K562 (cell line): ENCODE measurements around the gene SLC16A5. TPM values are rescaled to one million over a fixed set of nuclear protein-coding genes. Genes with fewer than 3 reads are reported as not detected.

Experiments used
- ADNP ChIP-seq: fragments of 200-800 bp; sonication (Bioruptor generic); IDR thresholded peaks from 2 replicates; pipeline ENCODE4 v1.6.1; 2016; ENCODE audit warnings: missing genetic modification characterization, missing compliant biosample characterization
- ARID3B ChIP-seq: fragments of 250-450 bp; sonication (Bioruptor Pico); IDR thresholded peaks from 2 replicates; pipeline ENCODE4 v1.4.0; 2020; ENCODE audit warnings: borderline replicate concordance
- ATF1 ChIP-seq, 2 experiments: fragments of 450-650 bp in 1 of 2; IDR thresholded peaks; 2 replicates each; pipeline ENCODE4 v1.6.1; 2016; ENCODE audit warnings: missing compliant biosample characterization in 1 of 2, missing genetic modification characterization in 1 of 2
- BCOR ChIP-seq: fragments of 450-650 bp; IDR thresholded peaks from 2 replicates; pipeline ENCODE4 v1.6.1; 2016
- BRD9 ChIP-seq: fragments of 450-650 bp; IDR thresholded peaks from 2 replicates; pipeline ENCODE4 v1.6.1; 2018; ENCODE audit warnings: low read depth; ENCODE audit not compliant: partially characterized antibody
- CEBPG ChIP-seq, 3 experiments: fragments of 200-800 bp in 1 of 3; sonication (Bioruptor generic) in 1 of 3; sonication (generic) in 1 of 3; formaldehyde crosslinking in 1 of 3; IDR thresholded peaks in 2 of 3; conservative IDR thresholded peaks in 1 of 3; 2 replicates each; pipeline versions ENCODE4 v1.6.1 to v1.8.0; 2016 to 2022; ENCODE audit warnings: missing compliant biosample characterization in 2 of 3, missing genetic modification characterization in 2 of 3, mild to moderate bottlenecking in 1 of 3, missing genetic modification reagents in 1 of 3
- CHD1 ChIP-seq: fragments of 200-600 bp; sonication (generic); IDR thresholded peaks from one replicate; pipeline ENCODE4 v1.6.1; 2012; ENCODE audit warnings: mild to moderate bottlenecking, moderate library complexity, low read length, inconsistent platforms
- CHD4 ChIP-seq: fragments of 200-600 bp; sonication (generic); IDR thresholded peaks from 3 replicates; pipeline ENCODE4 v1.6.1; 2012; ENCODE audit warnings: low read depth, mild to moderate bottlenecking, mixed read lengths, low read length, inconsistent platforms; ENCODE audit not compliant: insufficient read depth, insufficient replicate concordance, poor library complexity, severe bottlenecking
- CXXC5 ChIP-seq: fragments of 250-450 bp; sonication (Bioruptor Pico); IDR thresholded peaks from 2 replicates; pipeline ENCODE4 v1.8.0; 2022; ENCODE audit warnings: inconsistent platforms, mild to moderate bottlenecking, moderate library complexity
- E2F5 ChIP-seq: sonication (generic); formaldehyde crosslinking; IDR thresholded peaks from 2 replicates; pipeline ENCODE4 v1.8.0; 2022; ENCODE audit warnings: mild to moderate bottlenecking, missing genetic modification reagents
- FOS ChIP-seq: IDR thresholded peaks from 3 replicates; pipeline ENCODE4 v1.6.1; 2011; ENCODE audit not compliant: insufficient read length; ENCODE audit errors: extremely low read depth
- JUNB ChIP-seq: fragments of 450-650 bp; formaldehyde crosslinking; conservative IDR thresholded peaks from 2 replicates; pipeline ENCODE4 v1.4.0; 2020; ENCODE audit warnings: mild to moderate bottlenecking
- LCOR ChIP-seq: sonication (generic); formaldehyde crosslinking; IDR thresholded peaks from 2 replicates; pipeline ENCODE4 v1.8.0; 2022; ENCODE audit warnings: mild to moderate bottlenecking, missing genetic modification reagents
- POLR3G ChIP-seq: IDR thresholded peaks from 2 replicates; pipeline ENCODE4 v1.6.1; 2011; ENCODE audit not compliant: insufficient read length, insufficient replicate concordance; ENCODE audit errors: extremely low read depth
- RBM39 ChIP-seq: fragments of 200-400 bp; formaldehyde crosslinking; optimal IDR thresholded peaks from 2 replicates; pipeline ENCODE3; 2018; ENCODE audit warnings: low read depth, low read length
- TBP ChIP-seq: optimal IDR thresholded peaks from 2 replicates; pipeline ENCODE3; 2011; ENCODE audit warnings: low read depth, low read length, improper control_type of control experiment
- TCF7 ChIP-seq: sonication (generic); IDR thresholded peaks from 2 replicates; pipeline ENCODE4 v1.6.1; 2016; ENCODE audit warnings: antibody characterized with exemption, borderline replicate concordance
- TRIM24 ChIP-seq, 2 experiments: fragments of 450-650 bp; IDR thresholded peaks; 2 replicates each; pipeline ENCODE4 v1.6.1; 2016
- U2AF2 ChIP-seq: fragments of 200-400 bp; formaldehyde crosslinking; optimal IDR thresholded peaks from 2 replicates; pipeline ENCODE3; 2017; ENCODE audit warnings: low read depth, mild to moderate bottlenecking, low read length
- ZFP36 ChIP-seq: fragments of 150-350 bp; IDR thresholded peaks from 2 replicates; pipeline ENCODE4 v1.6.1; 2018; ENCODE audit warnings: low read length, low read depth; ENCODE audit not compliant: partially characterized antibody
- ZNF408 ChIP-seq: fragments of 250-450 bp; sonication (Bioruptor Pico); IDR thresholded peaks from 2 replicates; pipeline ENCODE4 v1.4.0; 2020; ENCODE audit warnings: low read depth, mild to moderate bottlenecking, moderate library complexity
- ZNF740 ChIP-seq, 3 experiments: fragments of 200-800 bp in 1 of 3; sonication (Bioruptor generic) in 1 of 3; sonication (generic) in 1 of 3; formaldehyde crosslinking in 1 of 3; IDR thresholded peaks; 2 replicates each; pipeline versions ENCODE4 v1.6.1 to v1.8.0; 2016 to 2022; ENCODE audit warnings: mild to moderate bottlenecking in 2 of 3, missing compliant biosample characterization in 2 of 3, missing genetic modification characterization in 2 of 3, missing genetic modification reagents in 1 of 3
- ZNF764 ChIP-seq: fragments of 250-450 bp; sonication (Bioruptor Pico); IDR thresholded peaks from 2 replicates; pipeline ENCODE4 v1.4.0; 2020; ENCODE audit warnings: low read depth, mild to moderate bottlenecking, moderate library complexity
- polyA plus RNA-seq, 8 experiments: library from polyadenylated mRNA; depleted of rRNA in 4 of 8; stranded (reverse) in 5 of 8; unstranded in 3 of 8; fragments of >200 nt; fragmentation: Nextera tagmentation in 2 of 8; fragmentation: Illumina TruSeq in 1 of 8; extraction: Ambion mirVana in 2 of 8; extraction: Trizol in 1 of 8; gene quantifications; 2 replicates each; pipeline versions ENCODE4 v1.2.1 to v1.2.3, GENCODE V29; 2011 to 2014; ENCODE audit warnings: inconsistent platforms in 1 of 8, missing spikeins in 1 of 8
- total RNA-seq, 7 experiments: library from RNA; depleted of rRNA in 6 of 7; stranded (reverse); fragments of >200 nt in 6 of 7; fragmentation: Illumina TruSeq in 2 of 7; extraction: Trizol in 2 of 7; gene quantifications; 2 replicates each; pipeline versions ENCODE4 v1.2.1 to v1.2.3, GENCODE V29; 2011 to 2021; ENCODE audit warnings: low replicate concordance in 1 of 7
- TF ChIP-seq, protein P1 (sequence below): fragments of 250-450 bp; sonication (Bioruptor Pico); IDR thresholded peaks from 2 replicates; pipeline ENCODE4 v1.8.0; 2021; ENCODE audit warnings: moderate library complexity, mild to moderate bottlenecking, inconsistent platforms

Gene SLC16A5
- total and polyA plus RNA-seq, 9 of the 15 experiments (the other 6 are each of a cell fraction or from before 2014, with no cell fraction given) = 0.06 to 2.6 (median 0.91) TPM

DNA sequence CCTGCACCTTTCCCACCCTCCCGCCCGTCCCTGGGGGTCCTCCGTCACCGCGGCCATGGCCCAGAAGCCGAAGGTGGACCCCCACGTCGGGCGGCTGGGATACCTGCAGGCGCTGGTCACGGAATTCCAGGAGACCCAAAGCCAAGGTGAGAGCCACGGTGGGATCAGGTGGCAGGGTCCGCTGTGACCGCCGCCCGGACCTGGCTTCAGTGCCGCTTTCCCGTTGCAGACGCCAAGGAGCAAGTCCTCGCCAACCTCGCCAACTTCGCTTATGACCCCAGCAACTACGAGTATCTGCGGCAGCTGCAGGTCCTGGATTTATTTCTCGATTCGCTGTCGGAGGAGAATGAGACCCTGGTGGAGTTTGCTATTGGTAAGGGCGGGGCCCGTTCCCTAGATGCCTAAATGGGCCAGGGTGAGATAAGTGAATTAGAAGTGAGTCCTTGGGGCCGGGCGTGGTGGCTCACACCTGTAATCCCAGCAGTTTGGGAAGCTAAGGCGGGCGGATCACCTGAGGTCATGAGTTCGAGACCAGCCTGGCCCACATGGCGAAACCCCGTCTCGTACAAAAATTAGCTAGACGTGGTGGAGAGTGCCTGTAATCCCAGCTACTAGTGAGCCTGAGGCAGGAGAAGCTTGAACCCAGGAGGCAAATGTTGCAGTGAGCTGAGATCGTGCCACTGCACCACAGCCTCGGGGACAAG, 22.6 kb downstream of the SLC16A5 start (continued):
- TF ChIP-seq E2F5 (CRISPR knock-in tag) (no peak), TCF7 (no peak), CHD1 (peak; percentile 75), ZFP36 (no peak), ZNF740 (CRISPR knock-in tag; IDR thresholded peaks at IDR 0.05) (peak; percentile 15; the same call in 1 of the 2 replicates), ZNF740 (tag; IDR thresholded peaks at IDR 0.05) (no peak), ADNP (tag) (peak; percentile 98), ZNF764 (0 out of 2 replicates have a peak, but pooled peaks have one; percentile 45), JUNB (CRISPR knock-in tag) (no peak), FOS (no peak), TRIM24 (IDR thresholded peaks at IDR 0.05) (no peak), CEBPG (CRISPR knock-in tag; IDR thresholded peaks at IDR 0.05) (no peak), CEBPG (tag; conservative IDR thresholded peaks at IDR 0.05 in 1 of 2, IDR thresholded peaks at IDR 0.05 in 1 of 2) (no peak), LCOR (no peak), RBM39 (no peak), U2AF2 (no peak), BCOR (peak; percentile 89), BRD9 (no peak), ARID3B (no peak), POLR3G (no peak), ZNF408 (CRISPR knock-in tag) (no peak), CHD4 (peak; percentile 91), ATF1 (CRISPR knock-in tag; IDR thresholded peaks at IDR 0.05) (no peak), ATF1 (tag; IDR thresholded peaks at IDR 0.05) (0 out of 2 replicates have a peak, but pooled peaks have one; percentile 14), CXXC5 (CRISPR knock-in tag) (0 out of 2 replicates have a peak, but pooled peaks have one; percentile 20), TBP (peak; percentile 70)
- TF ChIP-seq, protein P1, sequence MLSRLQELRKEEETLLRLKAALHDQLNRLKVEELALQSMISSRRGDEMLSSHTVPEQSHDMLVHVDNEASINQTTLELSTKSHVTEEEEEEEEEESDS = no peak
